ENCODE results near the gene KRTAP10-8. TPM values are rescaled to one million over a fixed set of nuclear protein-coding genes. Genes with fewer than 3 reads are reported as not detected.
"Not testable (repeated sequence)": the region's sequence is repeated elsewhere in the genome, so short reads cannot be mapped to it uniquely, and the experiment has no call there.

Gene KRTAP10-8
- total RNA-seq, 1 donor from 2014 or later = not detected

DNA sequence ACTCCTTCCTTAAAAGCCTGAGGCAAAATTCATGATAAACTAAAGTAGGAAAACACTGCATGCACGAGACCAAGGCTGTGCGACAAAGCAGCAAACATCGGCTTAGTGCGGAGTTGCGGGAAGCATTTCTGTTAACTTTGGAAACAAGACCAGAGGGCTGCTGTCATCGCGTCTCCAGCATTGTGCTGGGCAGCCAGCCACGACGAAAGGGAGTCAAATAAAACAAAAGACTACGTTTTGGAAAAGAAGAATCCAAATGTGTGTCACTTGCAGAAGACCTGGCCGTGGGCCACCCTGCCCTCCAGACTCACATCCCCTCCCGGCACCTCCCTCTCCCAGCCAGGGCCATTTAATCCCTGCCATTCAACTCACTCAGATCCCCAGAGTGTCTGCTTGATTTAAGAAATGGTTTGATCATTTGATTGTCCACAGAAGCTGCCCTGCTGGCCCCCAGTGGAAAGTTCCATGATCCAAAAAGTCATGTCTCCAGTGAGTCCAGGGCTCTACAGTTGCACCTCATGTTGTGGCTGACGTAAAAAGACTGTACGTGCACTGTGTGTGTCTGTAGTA is 31.9 kb downstream of the KRTAP10-8 start:
- DNase-seq (ENCODE audit: low spot score) = no peak

DNA sequence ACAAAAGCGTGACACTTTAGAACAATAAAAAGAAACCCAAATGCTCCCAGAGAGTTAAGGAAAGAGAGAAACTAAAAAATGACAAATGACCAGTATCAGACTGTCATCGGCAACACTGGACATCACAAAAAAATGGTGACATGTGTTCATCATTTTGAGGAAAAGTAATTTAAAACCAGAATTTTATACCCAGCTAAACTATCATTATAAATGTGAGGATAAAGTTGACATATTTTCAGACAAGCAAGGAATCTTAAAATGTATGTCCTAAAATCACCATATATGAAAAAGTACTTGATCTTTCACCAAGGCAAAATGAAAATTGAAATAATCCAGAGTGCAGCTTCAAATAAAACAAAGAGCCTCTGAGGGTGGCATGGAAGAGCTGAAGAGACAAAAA is 33.0 kb downstream of the KRTAP10-8 start:
- DNase-seq (ENCODE audit: low spot score) = no peak

DNA sequence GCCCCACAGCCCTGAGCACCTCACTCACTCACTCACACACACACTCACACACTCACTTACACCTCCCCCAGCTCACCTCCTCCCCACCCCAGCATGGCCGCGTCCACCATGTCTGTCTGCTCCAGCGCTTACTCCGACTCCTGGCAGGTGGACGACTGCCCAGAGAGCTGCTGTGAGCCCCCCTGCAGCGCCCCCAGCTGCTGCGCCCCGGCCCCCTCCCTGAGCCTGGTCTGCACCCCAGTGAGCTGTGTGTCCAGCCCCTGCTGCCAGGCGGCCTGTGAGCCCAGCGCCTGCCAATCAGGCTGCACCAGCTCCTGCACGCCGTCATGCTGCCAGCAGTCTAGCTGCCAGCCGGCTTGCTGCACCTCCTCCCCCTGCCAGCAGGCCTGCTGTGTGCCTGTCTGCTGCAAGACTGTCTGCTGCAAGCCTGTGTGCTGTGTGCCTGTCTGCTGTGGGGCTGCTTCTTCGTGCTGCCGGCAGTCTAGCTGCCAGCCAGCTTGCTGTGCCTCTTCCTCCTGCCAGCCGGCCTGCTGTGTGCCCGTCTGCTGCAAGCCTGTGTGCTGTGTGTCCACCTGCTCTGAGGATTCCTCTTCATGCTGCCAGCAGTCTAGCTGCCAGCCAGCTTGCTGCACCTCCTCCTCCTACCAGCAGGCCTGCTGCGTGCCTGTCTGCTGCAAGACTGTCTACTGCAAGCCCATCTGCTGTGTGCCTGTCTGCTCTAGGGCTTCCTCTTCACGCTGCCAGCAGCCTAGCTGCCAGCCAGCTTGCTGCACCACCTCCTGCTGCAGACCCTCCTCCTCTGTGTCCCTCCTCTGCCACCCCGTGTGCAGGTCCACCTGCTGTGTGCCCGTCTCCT is 34.7 kb downstream of the KRTAP10-8 start, which contains the start of gene KRTAP10-11:
Gene KRTAP10-11, plus strand, starts transcription at position 49 of the 856 bp plus-strand sequence. Its CDS starts 45 bp downstream, at position 94.
- DNase-seq (ENCODE audit: low spot score) = not testable (repeated sequence)

DNA sequence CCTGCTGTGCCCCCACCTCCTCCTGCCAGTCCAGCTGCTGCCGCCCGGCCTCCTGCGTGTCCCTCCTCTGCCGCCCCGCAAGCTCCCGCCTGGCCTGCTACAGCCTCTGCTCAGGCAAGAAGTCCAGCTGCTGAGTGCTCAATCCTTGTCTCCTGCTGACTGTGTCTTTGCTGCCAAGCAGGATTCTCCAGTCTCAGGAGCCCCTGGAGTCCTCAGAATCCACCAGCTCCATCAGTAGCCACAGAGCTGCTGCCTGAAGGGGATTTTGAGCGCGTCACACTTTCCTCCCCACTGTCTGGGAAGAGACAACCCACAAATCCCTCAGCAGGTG is 35.3 kb downstream of the KRTAP10-8 start:
- no peak for DNase-seq (ENCODE audit: low spot score)

DNA sequence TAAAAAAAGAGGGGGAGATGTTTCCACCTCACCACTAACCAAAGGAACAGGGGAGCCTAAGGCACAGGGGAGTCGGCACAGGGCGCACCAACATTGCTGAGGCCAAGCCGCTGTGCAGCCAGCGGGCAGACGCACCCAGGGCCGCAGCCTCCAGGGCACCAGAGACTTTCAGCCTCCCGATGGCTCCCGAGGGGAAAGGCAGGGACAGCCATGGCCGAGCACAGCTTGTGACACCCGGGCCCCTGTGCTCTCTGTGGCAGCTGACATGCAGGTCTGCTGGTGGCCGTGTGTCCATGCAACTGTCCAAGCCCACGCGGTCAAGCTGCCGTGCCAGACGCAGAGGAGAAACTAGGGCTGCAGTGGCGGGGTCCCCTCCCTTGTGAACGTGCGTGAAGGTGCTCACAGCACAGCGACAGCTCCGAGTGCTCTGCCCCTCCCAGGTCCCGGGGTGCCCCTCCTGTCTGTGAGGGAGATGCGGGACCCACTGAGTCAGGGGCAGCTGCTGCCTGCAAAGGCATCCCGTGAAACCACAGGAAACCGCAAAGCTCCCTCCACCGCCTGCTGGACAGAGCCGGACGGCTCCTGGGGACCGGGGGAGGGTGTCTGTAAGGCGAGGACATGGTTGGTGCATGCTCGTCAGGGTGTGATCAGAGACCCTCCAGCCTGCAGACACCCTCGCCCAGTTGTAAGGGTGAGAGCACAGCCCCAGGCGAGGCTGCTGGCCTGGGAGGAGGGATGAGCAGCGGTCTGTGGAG is 36.9 kb downstream of the KRTAP10-8 start:
- no peak for DNase-seq (ENCODE audit: low spot score)

DNA sequence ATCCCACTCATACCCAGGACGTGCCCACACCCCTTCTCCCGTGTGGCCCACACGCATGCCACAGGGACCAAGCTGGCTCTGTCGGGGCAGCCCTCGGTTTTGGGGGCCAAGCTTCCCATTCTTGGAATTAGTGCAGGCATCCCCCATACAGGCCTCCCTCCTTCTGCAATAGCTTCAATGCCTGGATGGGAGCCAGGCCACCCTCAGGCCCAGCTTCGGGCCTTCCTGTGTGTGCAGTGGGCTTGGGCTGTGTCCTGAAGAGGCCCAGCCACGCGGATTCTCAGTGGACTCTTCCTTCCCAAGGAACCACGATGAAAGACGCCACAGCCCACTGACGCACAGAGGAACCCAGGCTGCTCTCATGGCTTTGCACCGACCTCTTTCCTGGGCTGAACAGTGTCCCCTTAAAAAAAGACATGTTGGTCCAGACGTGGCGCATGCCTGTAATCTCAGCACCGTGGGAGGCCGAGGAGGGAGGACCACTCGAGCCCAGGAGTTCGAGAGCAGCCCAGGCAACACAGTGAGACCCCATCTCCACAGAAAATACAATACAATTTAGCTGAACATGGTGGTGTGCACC is 37.7 kb downstream of the KRTAP10-8 start:
- no peak for DNase-seq (ENCODE audit: low spot score)

DNA sequence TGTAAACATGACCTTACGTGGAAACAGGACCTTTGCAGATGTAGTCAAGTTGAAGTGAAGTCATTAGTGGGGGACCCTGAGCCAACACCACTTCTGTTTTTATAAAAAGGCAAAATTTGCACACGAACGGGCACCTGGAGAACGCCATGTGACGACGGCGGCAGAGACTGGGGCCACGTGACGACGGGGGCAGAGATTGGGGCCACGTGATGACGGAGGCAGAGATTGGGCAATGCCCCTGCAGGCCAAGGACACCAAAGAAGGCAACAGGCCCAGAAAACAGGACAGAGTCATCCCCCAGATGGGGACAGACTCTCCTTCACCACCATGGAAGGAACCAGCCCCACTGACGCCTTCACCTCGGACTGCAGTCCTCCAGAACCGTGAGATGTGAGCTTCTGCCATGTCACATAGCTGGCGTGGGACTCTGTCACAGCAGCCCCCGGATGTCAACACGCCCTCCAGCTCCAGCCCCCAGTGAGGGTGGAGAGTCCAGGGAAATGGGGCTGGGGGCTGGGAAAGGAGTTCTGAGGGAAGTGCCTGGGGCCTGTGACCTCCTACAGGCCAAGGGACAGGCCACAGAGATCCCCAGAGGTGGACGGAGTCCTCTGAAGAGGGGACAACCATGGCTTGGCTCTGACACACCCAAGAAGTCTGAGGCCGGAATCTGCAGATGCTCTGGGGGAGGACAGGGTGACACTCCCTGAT is 38.5 kb downstream of the KRTAP10-8 start:
- DNase-seq (ENCODE audit: low spot score) = no peak

DNA sequence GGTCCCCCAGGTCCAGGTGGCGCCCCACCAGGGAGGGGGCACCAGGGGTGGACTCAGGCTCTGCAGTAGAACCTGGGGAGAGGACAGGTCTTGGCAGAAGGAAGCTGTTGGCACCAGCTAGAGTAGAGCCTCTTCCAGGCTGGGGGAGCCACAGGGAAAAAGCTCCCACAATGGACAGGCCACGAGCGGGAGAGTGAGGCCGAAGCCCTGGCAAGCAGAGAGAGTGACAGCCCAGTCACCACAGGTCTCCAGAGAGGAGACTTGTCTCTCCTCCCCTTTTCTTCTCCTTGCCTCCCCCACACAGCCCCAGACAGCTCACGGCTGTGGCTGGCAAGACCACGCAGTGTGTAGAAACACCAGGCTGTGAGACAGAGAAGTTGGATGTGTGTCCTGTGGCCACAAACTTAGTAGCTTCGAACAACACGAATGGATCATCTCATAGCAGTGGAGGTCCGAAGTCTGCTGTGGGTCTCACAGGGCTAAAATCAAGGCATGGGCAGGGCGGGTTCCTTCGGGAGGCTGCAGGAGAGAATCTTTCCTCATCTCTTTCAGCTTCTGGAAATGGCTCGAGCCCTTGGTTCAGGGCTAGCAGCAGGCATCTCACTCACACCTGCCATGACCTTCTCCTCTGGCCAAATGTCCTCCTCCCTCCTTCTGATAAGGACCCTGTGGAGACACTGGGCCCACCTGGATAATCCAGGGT is 39.2 kb downstream of the KRTAP10-8 start:
- no peak for DNase-seq (ENCODE audit: low spot score)

DNA sequence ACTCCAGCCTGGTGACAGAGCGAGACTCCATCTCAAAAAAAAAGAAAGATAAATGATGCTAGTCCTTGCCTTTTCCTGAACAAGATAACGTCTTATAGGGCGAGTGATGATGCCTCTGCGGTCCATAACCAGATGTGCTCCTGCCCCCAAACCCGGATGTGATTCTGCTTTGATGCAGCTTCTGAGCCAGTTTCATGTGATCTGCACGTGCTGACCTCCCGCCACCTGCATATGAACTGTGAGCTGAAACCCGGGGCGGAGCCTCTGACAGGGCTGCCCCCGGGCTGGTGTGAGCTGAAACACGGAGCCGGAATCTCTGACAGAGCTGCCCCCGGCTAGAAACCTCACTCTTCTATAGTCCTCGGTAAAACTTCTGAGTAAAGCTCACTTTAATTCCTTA is 41.2 kb downstream of the KRTAP10-8 start:
- no peak for DNase-seq (ENCODE audit: low spot score)

DNA sequence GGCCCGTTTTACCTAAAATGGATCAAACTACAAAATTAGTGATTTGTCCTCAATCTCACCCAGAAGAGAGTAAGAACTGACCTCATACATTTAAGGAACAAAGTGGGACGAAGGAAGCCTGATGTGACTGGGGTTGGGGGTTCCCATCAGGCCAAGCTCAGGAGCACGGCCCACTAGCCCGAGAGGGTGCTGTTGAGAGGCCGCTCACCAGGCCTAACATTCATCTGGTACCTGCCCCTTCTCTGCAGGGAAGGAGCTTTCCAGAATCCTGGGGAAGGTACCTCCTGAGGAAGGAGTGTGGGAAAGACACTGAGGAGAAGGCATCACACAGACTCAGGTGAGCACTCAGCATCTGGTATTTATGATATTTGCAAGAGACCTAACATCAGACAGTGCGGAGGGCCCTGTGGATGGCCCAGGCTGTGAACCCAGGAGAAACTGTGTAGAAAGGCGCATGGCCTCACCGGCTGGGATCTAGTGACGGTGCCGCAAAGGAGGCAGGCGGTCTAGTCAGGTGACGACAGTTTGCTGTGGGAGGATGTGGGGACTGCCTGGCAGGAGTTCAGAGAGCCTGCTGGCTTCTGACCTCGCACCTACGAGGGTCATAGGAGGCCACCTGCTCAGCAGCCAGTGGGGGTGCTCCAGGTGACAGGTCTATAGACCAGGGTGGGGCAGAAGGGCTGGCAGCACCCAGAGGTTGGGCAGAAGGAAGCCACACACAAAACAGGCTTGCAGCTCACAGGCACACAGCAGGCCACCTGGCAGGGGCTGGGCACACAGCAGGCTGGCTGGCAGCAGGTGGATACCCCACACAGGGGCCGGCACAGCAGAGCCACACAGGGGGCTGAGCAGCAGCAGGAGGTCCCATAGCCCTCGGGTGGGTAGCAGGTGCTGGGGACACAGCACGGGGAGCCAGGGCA is 42.0 kb downstream of the KRTAP10-8 start:
- no peak for DNase-seq (ENCODE audit: low spot score)

DNA sequence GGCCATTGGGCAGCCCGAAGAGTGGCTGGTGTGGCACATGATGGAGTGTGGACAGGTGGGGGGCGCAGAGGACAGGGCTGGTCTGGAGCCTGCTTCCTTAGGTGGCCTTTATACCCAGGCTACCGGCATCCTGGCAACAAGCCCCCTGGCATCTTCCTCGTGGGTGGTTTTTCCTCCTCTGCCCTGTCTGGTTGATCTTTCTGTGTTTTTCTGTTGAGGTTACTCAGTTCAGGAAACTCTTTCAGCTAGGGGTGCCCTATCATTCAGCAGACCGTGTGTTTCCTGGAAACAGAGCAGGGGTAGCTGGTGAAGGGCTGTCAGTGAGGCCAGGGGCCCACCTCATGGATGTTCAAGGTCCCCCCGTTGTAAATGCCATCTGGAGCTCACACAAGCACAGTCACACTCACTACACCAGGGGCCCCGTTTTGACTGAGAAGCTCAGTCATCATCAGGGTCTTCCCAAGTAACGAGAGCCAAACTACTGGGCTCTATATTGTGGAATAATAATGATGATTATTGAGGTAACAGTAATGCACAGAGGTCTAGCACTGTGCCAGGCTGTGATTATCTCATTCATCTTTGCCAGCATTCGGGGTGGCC is 42.8 kb downstream of the KRTAP10-8 start, which contains the start of gene KRTAP12-4:
Gene KRTAP12-4, minus strand, starts transcription at position 84 of the 600 bp plus-strand sequence. Its CDS starts 45 bp downstream, at position 39.
- DNase-seq (ENCODE audit: low spot score) = no peak

DNA sequence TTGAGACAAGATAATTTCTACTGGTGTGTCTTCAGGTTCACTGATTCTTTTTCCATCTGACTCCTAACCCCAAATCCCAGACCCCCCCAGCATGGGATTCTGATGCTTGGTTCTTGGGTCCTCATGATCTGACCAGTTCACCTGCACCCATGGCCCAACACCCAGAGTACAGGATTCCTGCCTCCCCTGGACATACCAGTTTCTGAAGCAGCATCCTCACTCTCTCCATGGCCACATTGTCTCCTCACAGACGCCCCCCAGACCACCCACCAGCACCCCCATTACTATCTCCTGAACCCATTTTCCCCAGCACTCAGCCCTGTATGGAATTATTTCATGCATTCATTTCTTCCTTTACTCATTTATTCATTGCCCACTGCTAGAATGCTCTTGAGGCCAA is 45.0 kb downstream of the KRTAP10-8 start:
- no peak for DNase-seq (ENCODE audit: low spot score)

DNA sequence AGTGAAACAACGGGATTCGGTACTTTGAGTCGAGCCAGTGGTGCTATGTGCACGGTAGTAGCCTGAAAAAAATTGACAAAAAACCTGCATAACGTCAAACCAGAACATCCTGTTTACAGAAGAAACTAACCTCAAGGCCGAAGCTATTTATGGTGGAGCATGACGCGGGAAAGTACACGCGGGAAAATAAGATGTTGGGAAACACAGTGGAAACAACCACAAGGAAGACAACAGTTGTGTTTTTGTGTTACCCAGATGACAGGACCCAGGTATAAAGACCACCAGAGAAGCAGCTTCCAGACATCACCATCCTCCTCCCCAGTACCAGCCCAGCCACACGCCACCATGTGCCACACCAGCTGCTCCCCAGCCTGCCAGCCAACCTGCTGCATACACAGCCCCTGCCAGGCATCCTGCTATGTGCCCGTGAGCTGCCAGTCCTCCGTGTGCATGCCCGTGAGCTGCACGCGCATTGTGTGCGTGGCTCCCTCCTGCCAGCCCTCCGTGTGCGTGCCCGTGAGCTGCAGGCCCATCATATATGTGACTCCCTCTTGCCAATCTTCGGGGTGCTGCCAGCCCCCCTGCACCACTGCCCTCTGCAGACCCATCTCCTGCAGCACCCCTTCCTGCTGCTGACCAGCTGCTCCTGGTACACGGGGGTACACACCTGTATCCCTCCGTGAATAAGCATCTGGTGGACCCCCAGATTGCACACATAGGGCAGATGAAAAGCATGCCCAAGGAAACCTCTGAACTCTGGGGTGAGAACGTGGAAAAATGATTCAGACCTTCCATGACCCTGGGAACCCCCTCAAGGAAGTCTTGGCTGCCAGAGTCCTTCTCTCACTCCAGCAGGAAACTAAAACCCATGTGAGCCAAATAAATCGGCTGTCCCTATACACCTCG is 46.0 kb downstream of the KRTAP10-8 start, which contains the start of gene KRTAP12-3:
Gene KRTAP12-3, plus strand, starts transcription at position 298 of the 906 bp plus-strand sequence. Its CDS starts 48 bp downstream, at position 346.
- no peak for DNase-seq (ENCODE audit: low spot score)

DNA sequence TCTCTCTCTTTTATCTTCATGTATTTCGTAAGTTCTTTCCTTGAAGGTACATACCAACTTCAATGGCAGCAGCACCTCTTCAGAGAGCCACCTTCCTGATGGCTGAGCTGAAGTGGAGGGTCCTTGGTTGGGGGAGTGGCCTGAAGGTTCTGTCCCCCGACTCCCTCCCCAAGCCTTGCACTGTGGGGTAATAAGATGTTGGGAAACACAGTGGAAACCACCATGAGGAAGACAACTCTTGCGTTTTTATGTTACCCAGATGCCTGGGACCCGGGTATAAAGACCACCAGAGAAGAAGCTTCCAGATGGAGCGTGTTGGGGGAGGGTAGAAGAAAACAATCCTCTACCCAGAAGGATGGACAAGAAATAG is 46.6 kb downstream of the KRTAP10-8 start:
- DNase-seq (ENCODE audit: low spot score) = no peak

DNA sequence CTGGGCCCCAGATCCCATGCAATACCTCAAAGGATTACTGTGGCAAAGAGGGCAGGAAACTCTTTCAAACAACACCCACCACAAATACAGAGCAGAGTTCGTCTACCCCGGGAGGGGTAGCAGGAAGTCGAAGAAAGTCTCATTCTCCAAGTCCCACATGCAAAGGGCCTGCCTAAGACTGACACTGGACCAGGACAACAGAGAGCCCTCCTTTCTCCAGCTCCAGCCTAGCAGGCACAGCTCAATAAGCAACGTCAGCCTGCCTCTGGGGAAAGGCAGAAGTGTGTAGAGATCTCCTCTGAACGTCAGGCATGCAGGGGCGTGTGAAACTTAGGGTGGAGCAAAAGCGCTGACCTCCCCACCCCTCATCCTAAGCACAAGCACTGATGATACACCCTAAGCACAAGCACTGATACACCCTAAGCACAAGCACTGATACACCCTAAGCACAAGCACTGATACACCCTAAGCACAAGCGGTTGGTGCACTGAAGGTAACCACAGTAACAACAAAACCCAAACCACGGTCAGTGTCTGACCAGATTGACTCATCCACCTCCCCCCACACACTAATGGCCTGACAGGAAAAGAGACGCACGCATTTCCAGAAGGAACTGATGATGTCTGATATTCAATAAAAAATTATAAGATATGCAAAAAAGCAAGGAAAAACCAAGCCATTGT is 47.2 kb downstream of the KRTAP10-8 start:
- no peak for DNase-seq (ENCODE audit: low spot score)

DNA sequence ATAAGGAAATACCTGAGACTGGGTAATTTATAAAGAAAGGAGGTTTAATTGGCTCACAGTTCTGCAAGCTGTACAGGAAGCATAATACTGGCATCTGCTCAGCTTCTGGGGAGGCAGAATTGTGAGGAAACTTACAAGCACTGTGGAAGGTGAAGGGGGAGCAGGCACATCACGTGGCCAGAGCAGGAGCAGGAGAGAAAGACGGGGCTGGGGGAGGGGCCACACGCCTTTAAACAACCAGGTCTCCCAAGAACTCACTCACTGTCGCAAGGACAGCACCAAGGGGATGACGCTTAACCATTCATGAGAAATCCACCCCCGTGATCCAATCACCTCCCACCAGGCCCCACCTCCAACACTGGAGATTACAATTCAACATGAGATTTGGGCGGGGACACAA is 49.7 kb downstream of the KRTAP10-8 start:
- DNase-seq (ENCODE audit: low spot score) = not testable (repeated sequence)
